Liver (tissue), 9 donors: ENCODE measurements around the gene UMODL1. TPM values are rescaled to one million over a fixed set of nuclear protein-coding genes. Genes with fewer than 3 reads are reported as not detected.

Experiments
- DNase-seq: peaks from one replicate; pipeline ENCODE4 v3.0.0-alpha.2; 2017; ENCODE audit warnings: low spot score
- H3K27ac ChIP-seq, 2 donors: one replicate each; pipeline ENCODE4 v1.7.0; 2013; ENCODE audit warnings: inconsistent platforms in 2 of 2, low read length in 2 of 2, control low read depth in 1 of 2, low read depth in 1 of 2, mild to moderate bottlenecking in 1 of 2
- H3K27me3 ChIP-seq, 4 donors: one replicate each; pipeline versions ENCODE4 v1.6.1 to v1.7.0; 2013; ENCODE audit warnings: low read length in 3 of 4, inconsistent platforms in 1 of 4, mild to moderate bottlenecking in 1 of 4, moderate library complexity in 1 of 4; ENCODE audit not compliant: control insufficient read depth in 4 of 4, insufficient read depth in 4 of 4
- H3K36me3 ChIP-seq, 4 donors: one replicate each; pipeline versions ENCODE4 v1.6.1 to v1.7.0; 2013; ENCODE audit warnings: low read length in 3 of 4, mild to moderate bottlenecking in 3 of 4, low read depth in 1 of 4, moderate library complexity in 1 of 4; ENCODE audit not compliant: control insufficient read depth in 4 of 4, insufficient read depth in 3 of 4
- H3K4me1 ChIP-seq, 4 donors: one replicate each; pipeline versions ENCODE4 v1.6.1 to v1.7.0; 2013; ENCODE audit warnings: low read length in 3 of 4, mild to moderate bottlenecking in 3 of 4, moderate library complexity in 1 of 4; ENCODE audit not compliant: control insufficient read depth in 4 of 4, insufficient read depth in 4 of 4
- H3K4me3 ChIP-seq, 3 donors: one replicate each; pipeline versions ENCODE4 v1.6.1 to v1.7.0; 2013; ENCODE audit warnings: low read length in 3 of 3, control low read depth in 1 of 3, low read depth in 1 of 3, mild to moderate bottlenecking in 1 of 3
- H3K9ac ChIP-seq, 2 donors: one replicate each; pipeline ENCODE4 v1.7.0; 2013; ENCODE audit warnings: low read length in 2 of 2, mild to moderate bottlenecking in 2 of 2, moderate library complexity in 2 of 2, control low read depth in 1 of 2, low read depth in 1 of 2
- H3K9me3 ChIP-seq, 4 donors: one replicate each; pipeline versions ENCODE4 v1.6.1 to v1.7.0; 2013; ENCODE audit warnings: low read length in 3 of 4; ENCODE audit not compliant: control insufficient read depth in 4 of 4
- ATF3 ChIP-seq: IDR thresholded peaks from 2 replicates; pipeline ENCODE4 v1.6.1; 2016; ENCODE audit warnings: antibody characterized with exemption
- CTCF ChIP-seq: fragments of 150-350 bp; IDR thresholded peaks from 2 replicates; pipeline ENCODE4 v1.5.1; 2017; ENCODE audit warnings: improper control_type of control experiment, low read depth, low read length; ENCODE audit not compliant: missing input control
- EGR1 ChIP-seq, 2 donors: IDR thresholded peaks; 2 replicates each; pipeline ENCODE4 v1.6.1; 2016 to 2018; ENCODE audit warnings: antibody characterized with exemption in 2 of 2, low read depth in 2 of 2
- FOXA1 ChIP-seq: IDR thresholded peaks from 2 replicates; pipeline ENCODE4 v1.6.1; 2016; ENCODE audit warnings: antibody characterized with exemption
- FOXA2 ChIP-seq: IDR thresholded peaks from 2 replicates; pipeline ENCODE4 v1.6.1; 2016; ENCODE audit warnings: antibody characterized with exemption
- GABPA ChIP-seq, 2 donors: IDR thresholded peaks in 1 of 2; conservative IDR thresholded peaks in 1 of 2; 2 replicates each; pipeline ENCODE4 v1.6.1; 2016; ENCODE audit warnings: antibody characterized with exemption in 2 of 2, mild to moderate bottlenecking in 1 of 2, moderate library complexity in 1 of 2
- HNF4A ChIP-seq, 2 donors: conservative IDR thresholded peaks; 2 replicates each; pipeline ENCODE4 v1.6.1; 2016; ENCODE audit warnings: antibody characterized with exemption in 2 of 2, mild to moderate bottlenecking in 2 of 2
- HNF4G ChIP-seq: IDR thresholded peaks from 2 replicates; pipeline ENCODE4 v1.6.1; 2016; ENCODE audit warnings: antibody characterized with exemption
- JUND ChIP-seq, 2 donors: IDR thresholded peaks; 2 replicates each; pipeline ENCODE4 v1.6.1; 2016; ENCODE audit warnings: antibody characterized with exemption in 2 of 2
- NR2F2 ChIP-seq: IDR thresholded peaks from 2 replicates; pipeline ENCODE4 v1.6.1; 2016; ENCODE audit warnings: antibody characterized with exemption
- RAD21 ChIP-seq, 2 donors: IDR thresholded peaks; 2 replicates each; pipeline ENCODE4 v1.6.1; 2016; ENCODE audit warnings: antibody characterized with exemption in 2 of 2, mild to moderate bottlenecking in 2 of 2
- REST ChIP-seq: IDR thresholded peaks from 2 replicates; pipeline ENCODE4 v1.6.1; 2016; ENCODE audit warnings: antibody characterized with exemption, mild to moderate bottlenecking
- RXRA ChIP-seq, 2 donors: IDR thresholded peaks; 2 replicates each; pipeline ENCODE4 v1.6.1; 2017 to 2018; ENCODE audit warnings: antibody characterized with exemption in 2 of 2, mild to moderate bottlenecking in 1 of 2
- SP1 ChIP-seq: IDR thresholded peaks from 2 replicates; pipeline ENCODE4 v1.6.1; 2018; ENCODE audit warnings: antibody characterized with exemption, mild to moderate bottlenecking
- TAF1 ChIP-seq: conservative IDR thresholded peaks from 2 replicates; pipeline ENCODE4 v1.6.1; 2016; ENCODE audit warnings: antibody characterized with exemption, mild to moderate bottlenecking
- YY1 ChIP-seq: IDR thresholded peaks from 2 replicates; pipeline ENCODE4 v1.6.1; 2016; ENCODE audit warnings: antibody characterized with exemption, mild to moderate bottlenecking
- WGBS: extraction: QIAGEN DNeasy Blood & Tissue Kit; methylation state at CpG from one replicate; pipeline ENCODE4 v1.1.7; 2013; 5-methylcytosine and 5-hydroxymethylcytosine counted together
- polyA plus RNA-seq, 2 donors: library from polyadenylated mRNA; stranded (reverse) in 1 of 2; unstranded in 1 of 2; fragments of 200-250 nt in 1 of 2; fragments of >200 nt in 1 of 2; fragmentation: Nextera tagmentation in 1 of 2; extraction: Ambion mirVana in 1 of 2; gene quantifications; one replicate each; pipeline versions ENCODE4 v1.2.1 to v1.2.3, GENCODE V29; 2013 to 2015
- total RNA-seq, 2 donors: library from RNA; depleted of rRNA; stranded (reverse); fragments of >200 nt; gene quantifications; one replicate each; pipeline ENCODE4 v1.2.3, GENCODE V29; 2014
- TF ChIP-seq, protein P1 (sequence below): IDR thresholded peaks from 2 replicates; pipeline ENCODE4 v1.6.1; 2016; ENCODE audit warnings: antibody characterized with exemption
- TF ChIP-seq, protein P2 (sequence below): IDR thresholded peaks from 2 replicates; pipeline ENCODE4 v1.6.1; 2016; ENCODE audit warnings: antibody characterized with exemption
- donor health status: healthy.
- donor health status: healthy.
- donor health status: healthy.
- donor health status: healthy.
- donor health status: healthy.

UMODL1 gene
- total and polyA plus RNA-seq, 4 donors: 0.08 to 0.14 (median 0.08) TPM; not detected in 1

DNA sequence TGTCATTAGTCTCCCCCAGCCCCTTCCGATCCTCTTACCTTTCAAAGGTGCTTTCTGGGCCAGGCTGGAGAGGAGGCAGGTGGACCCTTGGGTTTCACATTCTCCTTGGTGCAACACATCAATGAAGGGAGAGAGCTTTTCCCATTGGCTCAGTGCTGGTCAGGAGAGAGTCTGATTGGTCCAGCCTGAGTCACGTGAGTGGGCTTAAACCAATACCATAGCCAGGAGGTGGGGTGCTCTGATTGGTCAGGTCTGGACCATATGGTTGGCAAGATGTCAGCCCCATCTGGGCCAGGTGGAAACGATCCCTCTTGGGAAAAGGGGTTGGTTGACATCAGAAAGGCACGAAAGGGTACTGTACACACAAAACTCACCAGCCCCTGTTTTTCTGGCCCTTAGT is 103.1 kb downstream of the UMODL1 start:
- H3K9ac ChIP-seq: no peak overlapping the region
- 88% methylated on average over 4 of the region's 4 CpGs for WGBS
- H3K9me3 ChIP-seq: no peaks in the 10 kb centered on the region
- H3K27ac ChIP-seq: no peak overlapping the region
- H3K36me3 ChIP-seq: no peaks in the 10 kb centered on the region
- no peak for DNase-seq
- no peak overlapping the region for H3K4me3 ChIP-seq
- no peak for TF ChIP-seq HNF4G
- no peak for TF ChIP-seq HNF4A (conservative IDR thresholded peaks at IDR 0.05)
- TF ChIP-seq NR2F2: no peak
- no peak for TF ChIP-seq GABPA (IDR thresholded peaks at IDR 0.05 in 1 of 2, conservative IDR thresholded peaks at IDR 0.05 in 1 of 2)
- TF ChIP-seq, protein P1, sequence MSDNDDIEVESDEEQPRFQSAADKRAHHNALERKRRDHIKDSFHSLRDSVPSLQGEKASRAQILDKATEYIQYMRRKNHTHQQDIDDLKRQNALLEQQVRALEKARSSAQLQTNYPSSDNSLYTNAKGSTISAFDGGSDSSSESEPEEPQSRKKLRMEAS: no peak
- TF ChIP-seq RAD21 (IDR thresholded peaks at IDR 0.05): no peak
- TF ChIP-seq EGR1 (IDR thresholded peaks at IDR 0.05; ENCODE audit: low read depth in 2 of 2): no peak
- TF ChIP-seq TAF1: no peak
- TF ChIP-seq YY1: no peak
- no peak for TF ChIP-seq REST
- TF ChIP-seq FOXA1: no peak
- TF ChIP-seq RXRA (IDR thresholded peaks at IDR 0.05): no peak
- TF ChIP-seq FOXA2: no peak
- no peak for TF ChIP-seq JUND (IDR thresholded peaks at IDR 0.05)
- no peak for TF ChIP-seq SP1
- TF ChIP-seq CTCF: no peak
- TF ChIP-seq, protein P2, sequence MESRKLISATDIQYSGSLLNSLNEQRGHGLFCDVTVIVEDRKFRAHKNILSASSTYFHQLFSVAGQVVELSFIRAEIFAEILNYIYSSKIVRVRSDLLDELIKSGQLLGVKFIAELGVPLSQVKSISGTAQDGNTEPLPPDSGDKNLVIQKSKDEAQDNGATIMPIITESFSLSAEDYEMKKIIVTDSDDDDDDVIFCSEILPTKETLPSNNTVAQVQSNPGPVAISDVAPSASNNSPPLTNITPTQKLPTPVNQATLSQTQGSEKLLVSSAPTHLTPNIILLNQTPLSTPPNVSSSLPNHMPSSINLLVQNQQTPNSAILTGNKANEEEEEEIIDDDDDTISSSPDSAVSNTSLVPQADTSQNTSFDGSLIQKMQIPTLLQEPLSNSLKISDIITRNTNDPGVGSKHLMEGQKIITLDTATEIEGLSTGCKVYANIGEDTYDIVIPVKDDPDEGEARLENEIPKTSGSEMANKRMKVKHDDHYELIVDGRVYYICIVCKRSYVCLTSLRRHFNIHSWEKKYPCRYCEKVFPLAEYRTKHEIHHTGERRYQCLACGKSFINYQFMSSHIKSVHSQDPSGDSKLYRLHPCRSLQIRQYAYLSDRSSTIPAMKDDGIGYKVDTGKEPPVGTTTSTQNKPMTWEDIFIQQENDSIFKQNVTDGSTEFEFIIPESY: no peak
- TF ChIP-seq ATF3: no peak
- H3K4me1 ChIP-seq: no peaks in the 10 kb centered on the region
- H3K27me3 ChIP-seq: peaks cover 0 to 2% (median 0%) of the 10 kb centered on the region in 4 donors
